Measurements from ENCODE around the gene LSM3.

DNA sequence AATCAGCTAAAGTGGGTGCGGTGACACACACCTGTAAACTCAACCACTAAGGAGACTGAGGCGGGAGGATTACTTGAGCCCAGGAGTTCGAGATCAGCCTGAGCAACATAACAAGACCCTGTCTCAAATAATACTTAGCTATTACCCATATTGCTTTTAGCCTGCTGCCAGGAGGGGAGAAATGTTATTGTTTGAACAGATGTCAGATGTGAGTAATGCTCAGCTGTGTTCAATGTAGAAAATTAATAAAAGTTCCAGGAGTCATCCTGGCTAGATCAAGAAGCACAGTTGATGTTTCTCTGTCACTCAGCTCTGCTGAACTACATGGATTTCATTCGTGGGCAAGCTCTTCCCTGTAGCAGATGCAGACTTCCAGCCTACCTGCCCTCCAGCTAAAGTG lies 22.2 kb downstream of the LSM3 start:
- TF ChIP-seq, protein P1, sequence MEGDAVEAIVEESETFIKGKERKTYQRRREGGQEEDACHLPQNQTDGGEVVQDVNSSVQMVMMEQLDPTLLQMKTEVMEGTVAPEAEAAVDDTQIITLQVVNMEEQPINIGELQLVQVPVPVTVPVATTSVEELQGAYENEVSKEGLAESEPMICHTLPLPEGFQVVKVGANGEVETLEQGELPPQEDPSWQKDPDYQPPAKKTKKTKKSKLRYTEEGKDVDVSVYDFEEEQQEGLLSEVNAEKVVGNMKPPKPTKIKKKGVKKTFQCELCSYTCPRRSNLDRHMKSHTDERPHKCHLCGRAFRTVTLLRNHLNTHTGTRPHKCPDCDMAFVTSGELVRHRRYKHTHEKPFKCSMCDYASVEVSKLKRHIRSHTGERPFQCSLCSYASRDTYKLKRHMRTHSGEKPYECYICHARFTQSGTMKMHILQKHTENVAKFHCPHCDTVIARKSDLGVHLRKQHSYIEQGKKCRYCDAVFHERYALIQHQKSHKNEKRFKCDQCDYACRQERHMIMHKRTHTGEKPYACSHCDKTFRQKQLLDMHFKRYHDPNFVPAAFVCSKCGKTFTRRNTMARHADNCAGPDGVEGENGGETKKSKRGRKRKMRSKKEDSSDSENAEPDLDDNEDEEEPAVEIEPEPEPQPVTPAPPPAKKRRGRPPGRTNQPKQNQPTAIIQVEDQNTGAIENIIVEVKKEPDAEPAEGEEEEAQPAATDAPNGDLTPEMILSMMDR (conservative IDR thresholded peaks at IDR 0.05; ENCODE audit: low read length), result no peak
- no peak for TF ChIP-seq EZH2phosphoT487 (IDR thresholded peaks at IDR 0.05; ENCODE audit: borderline replicate concordance, low read depth, low read length)
